CD4-positive, alpha-beta T cell treated with Interleukin-15 for 1 hour (primary cell): Measurements from ENCODE around the gene CATSPERD.
"Not testable (repeated sequence)": the region's sequence is repeated elsewhere in the genome, so short reads cannot be mapped to it uniquely, and the experiment has no call there.

Experiments used
- DNase-seq: peaks from one replicate; pipeline ENCODE4 v3.0.0-alpha.2; 2020

CATSPERD gene

GRCh38 chr19:5686647-5687359 lies 33.6 kb upstream of the CATSPERD start:
- DNase-seq: peak; percentile 94

DNA sequence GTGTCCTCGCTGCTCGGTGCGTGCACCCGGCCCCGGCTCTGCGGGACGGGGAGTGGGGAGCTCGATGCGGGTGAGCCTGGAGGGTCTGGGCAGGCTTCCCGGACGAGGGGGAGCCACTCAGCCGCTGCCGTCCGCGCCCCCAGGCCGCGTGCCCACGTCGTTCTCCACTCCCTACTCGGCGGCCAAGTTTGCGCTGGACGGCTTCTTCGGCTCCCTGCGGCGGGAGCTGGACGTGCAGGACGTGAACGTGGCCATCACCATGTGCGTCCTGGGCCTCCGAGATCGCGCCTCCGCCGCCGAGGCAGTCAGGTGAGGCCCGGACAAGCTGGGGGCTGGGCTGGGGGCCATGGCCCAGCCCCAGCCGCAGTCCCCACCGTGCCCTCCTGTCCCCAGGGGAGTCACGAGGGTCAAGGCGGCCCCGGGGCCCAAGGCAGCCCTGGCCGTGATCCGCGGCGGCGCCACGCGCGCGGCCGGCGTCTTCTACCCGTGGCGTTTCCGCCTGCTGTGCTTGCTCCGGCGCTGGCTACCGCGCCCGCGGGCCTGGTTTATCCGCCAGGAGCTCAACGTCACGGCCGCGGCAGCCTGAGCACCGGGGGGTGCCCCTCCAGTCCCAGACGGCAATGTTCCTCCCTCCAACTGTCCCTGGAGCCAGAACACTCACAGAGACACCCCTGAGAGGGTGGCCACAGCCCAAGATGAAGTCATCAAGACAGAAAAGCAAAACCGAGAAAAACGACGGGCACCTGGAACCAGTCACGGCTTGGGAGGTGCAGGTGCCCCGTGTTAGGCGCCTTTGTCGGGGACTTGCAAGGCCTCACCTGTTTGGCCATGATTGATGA lies 32.9 kb upstream of the CATSPERD start:
- DNase-seq: no peak

- DNase-seq: not testable (repeated sequence)
These were observed 32.1 kb upstream of the CATSPERD start for GRCh38 chr19:5688262-5688881.

- DNase-seq: peak; percentile 97
These were observed 30.1 kb upstream of the CATSPERD start, which contains the start of gene RPL36 for GRCh38 chr19:5690125-5690954. Gene RPL36, plus strand, starts transcription at chr19:5690295. Its CDS starts 213 bp downstream, at chr19:5690508.

- peak; percentile 24 for DNase-seq
These were observed 29.2 kb upstream of the CATSPERD start for GRCh38 chr19:5690955-5691821.

GRCh38 chr19:5691822-5692722 lies 28.4 kb upstream of the CATSPERD start:
- DNase-seq: no peak

- DNase-seq: no peak
These were observed 27.7 kb upstream of the CATSPERD start for GRCh38 chr19:5692723-5693194.

GRCh38 chr19:5693195-5694166 lies 27.0 kb upstream of the CATSPERD start:
- DNase-seq: no peak

DNA sequence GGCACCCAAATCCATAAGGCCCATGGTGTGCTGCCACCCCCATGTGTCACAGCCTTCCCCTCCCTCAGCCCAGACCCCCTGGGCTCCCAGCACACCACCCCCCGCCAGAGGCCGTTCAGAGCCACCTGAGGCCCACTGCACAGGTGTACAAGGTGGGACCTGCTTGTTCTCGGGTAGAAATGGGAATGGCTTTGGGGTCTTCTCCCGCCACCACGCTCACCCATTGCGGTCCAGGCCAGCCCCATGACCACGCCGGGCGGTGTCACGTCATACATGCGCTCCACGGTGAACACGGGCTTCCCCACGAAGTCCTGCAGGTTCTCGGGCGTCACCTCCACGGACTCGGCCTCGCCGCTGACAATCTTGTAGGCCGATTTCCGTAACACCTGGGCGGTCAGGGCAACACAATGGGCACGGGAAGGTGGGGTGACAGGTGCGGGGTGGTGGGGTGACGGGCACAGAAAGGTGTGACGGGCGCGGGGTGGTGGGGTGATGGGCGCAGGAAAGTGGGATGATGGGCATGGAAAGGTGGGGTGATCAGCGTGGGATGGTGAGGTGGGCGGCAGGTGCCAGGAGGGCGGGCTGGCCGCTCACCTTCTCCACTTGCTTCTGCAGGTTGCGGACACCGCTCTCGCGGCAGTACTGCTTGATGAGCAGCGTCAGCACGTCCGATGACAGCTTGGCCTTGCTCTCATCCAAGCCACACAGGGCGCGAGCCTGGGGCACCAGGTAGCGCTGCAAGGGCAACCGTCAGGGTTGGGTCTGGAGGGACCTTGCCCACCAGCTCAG lies 26.1 kb upstream of the CATSPERD start:
- no peak for DNase-seq

GRCh38 chr19:5694956-5695648 lies 25.3 kb upstream of the CATSPERD start:
- DNase-seq: no peak

GRCh38 chr19:5695649-5696195 lies 24.7 kb upstream of the CATSPERD start:
- no peak for DNase-seq

GRCh38 chr19:5696196-5697021 lies 24.0 kb upstream of the CATSPERD start:
- DNase-seq: no peak

- DNase-seq: no peak
These were observed 23.2 kb upstream of the CATSPERD start for GRCh38 chr19:5697022-5697889.

GRCh38 chr19:5697890-5698634 lies 22.4 kb upstream of the CATSPERD start:
- no peak for DNase-seq
